LoVo (cell line): ENCODE measurements around the gene ITIH5.

Experiments used
- DNase-seq: peaks from one replicate; pipeline ENCODE4 v3.0.0-alpha.2; 2016; ENCODE audit warnings: low spot score

Gene ITIH5

GRCh38 chr10:7583626-7584025 lies 83.1 kb downstream of the ITIH5 start:
- DNase-seq, result no peak

GRCh38 chr10:7580520-7580919 lies 86.2 kb downstream of the ITIH5 start:
- DNase-seq, result no peak

GRCh38 chr10:7579681-7580080 lies 87.1 kb downstream of the ITIH5 start:
- no peak for DNase-seq

GRCh38 chr10:7577579-7577978 lies 89.2 kb downstream of the ITIH5 start:
- DNase-seq, result no peak

GRCh38 chr10:7577176-7577575 lies 89.6 kb downstream of the ITIH5 start:
- DNase-seq, result no peak

GRCh38 chr10:7576340-7576739 lies 90.4 kb downstream of the ITIH5 start:
- no peak for DNase-seq

GRCh38 chr10:7572391-7572790 lies 94.4 kb downstream of the ITIH5 start:
- no peak for DNase-seq

- DNase-seq, result no peak
Observed at GRCh38 chr10:7571981-7572380, 94.8 kb downstream of the ITIH5 start.

GRCh38 chr10:7567911-7568620 lies 98.7 kb downstream of the ITIH5 start:
- no peak for DNase-seq

- no peak for DNase-seq
Observed at GRCh38 chr10:7566891-7567290, 99.9 kb downstream of the ITIH5 start.

- no peak for DNase-seq
Observed at GRCh38 chr10:7565871-7566270, 100.9 kb downstream of the ITIH5 start.

- no peak for DNase-seq
Observed at GRCh38 chr10:7563770-7564169, 103.0 kb downstream of the ITIH5 start.

- DNase-seq, result no peak
Observed at GRCh38 chr10:7563368-7563767, 103.4 kb downstream of the ITIH5 start.

GRCh38 chr10:7561985-7562384 lies 104.8 kb downstream of the ITIH5 start:
- no peak for DNase-seq

- no peak for DNase-seq
Observed at GRCh38 chr10:7561216-7561893, 105.4 kb downstream of the ITIH5 start.

- no peak for DNase-seq
Observed at GRCh38 chr10:7560519-7560918, 106.2 kb downstream of the ITIH5 start.

GRCh38 chr10:7559386-7559785 lies 107.4 kb downstream of the ITIH5 start:
- DNase-seq, result no peak

- no peak for DNase-seq
Observed at GRCh38 chr10:7558036-7558435, 108.7 kb downstream of the ITIH5 start.

GRCh38 chr10:7553531-7553930 lies 113.2 kb downstream of the ITIH5 start:
- no peak for DNase-seq

GRCh38 chr10:7551950-7552716 lies 114.6 kb downstream of the ITIH5 start:
- no peak for DNase-seq

GRCh38 chr10:7551289-7551688 lies 115.5 kb downstream of the ITIH5 start:
- DNase-seq, result no peak

GRCh38 chr10:7550013-7550412 lies 116.8 kb downstream of the ITIH5 start:
- DNase-seq, result no peak

GRCh38 chr10:7547829-7548228 lies 118.9 kb downstream of the ITIH5 start:
- no peak for DNase-seq
